HFFc6 (cell line): Measurements from ENCODE around the gene CSK. TPM values are rescaled to one million over a fixed set of nuclear protein-coding genes. Genes with fewer than 3 reads are reported as not detected.
"Not testable (repeated sequence)": the region's sequence is repeated elsewhere in the genome, so short reads cannot be mapped to it uniquely, and the experiment has no call there.

ENCODE experiments used
- DNase-seq: peaks from one replicate; pipeline ENCODE4 v3.0.0-alpha.2; 2018
- H3K27ac Mint-ChIP-seq: 2 replicates; pipeline ENCODE4 v1.8.0; 2020; ENCODE audit warnings: mild to moderate bottlenecking, mixed read lengths
- H3K27me3 Mint-ChIP-seq: 2 replicates; pipeline ENCODE4 v1.8.0; 2021; ENCODE audit warnings: mild to moderate bottlenecking, moderate library complexity, mixed read lengths; ENCODE audit not compliant: insufficient read depth
- H3K36me3 Mint-ChIP-seq: 2 replicates; pipeline ENCODE4 v1.8.0; 2021; ENCODE audit warnings: low read depth, mixed read lengths
- H3K4me1 Mint-ChIP-seq: 2 replicates; pipeline ENCODE4 v1.8.0; 2020; ENCODE audit warnings: low read depth, mixed read lengths
- H3K4me3 Mint-ChIP-seq: 2 replicates; pipeline ENCODE4 v1.8.0; 2020; ENCODE audit warnings: mild to moderate bottlenecking, moderate library complexity, mixed read lengths
- H3K9me3 Mint-ChIP-seq: 2 replicates; pipeline ENCODE4 v1.8.0; 2020; ENCODE audit warnings: mild to moderate bottlenecking, mixed read lengths
- CTCF ChIP-seq: fragments of 200-600 bp; sonication (generic); IDR thresholded peaks from 2 replicates; pipeline ENCODE4 v1.5.0; 2021; ENCODE audit warnings: antibody characterized with exemption, mild to moderate bottlenecking
- total RNA-seq, 6 experiments: library from RNA; stranded (reverse); fragmentation: NEBNext Ultra II Directional; extraction: Animal tissue kit (Norgen Biotek cat#: 25700); gene quantifications; 2 replicates in 1 of 6; 3 replicates in 5 of 6; pipeline ENCODE4 v1.2.3, GENCODE V29; 2021

Gene CSK
- total RNA-seq, 6 experiments from 2014 or later = 48.8 to 59.0 (median 53.3) TPM

DNA sequence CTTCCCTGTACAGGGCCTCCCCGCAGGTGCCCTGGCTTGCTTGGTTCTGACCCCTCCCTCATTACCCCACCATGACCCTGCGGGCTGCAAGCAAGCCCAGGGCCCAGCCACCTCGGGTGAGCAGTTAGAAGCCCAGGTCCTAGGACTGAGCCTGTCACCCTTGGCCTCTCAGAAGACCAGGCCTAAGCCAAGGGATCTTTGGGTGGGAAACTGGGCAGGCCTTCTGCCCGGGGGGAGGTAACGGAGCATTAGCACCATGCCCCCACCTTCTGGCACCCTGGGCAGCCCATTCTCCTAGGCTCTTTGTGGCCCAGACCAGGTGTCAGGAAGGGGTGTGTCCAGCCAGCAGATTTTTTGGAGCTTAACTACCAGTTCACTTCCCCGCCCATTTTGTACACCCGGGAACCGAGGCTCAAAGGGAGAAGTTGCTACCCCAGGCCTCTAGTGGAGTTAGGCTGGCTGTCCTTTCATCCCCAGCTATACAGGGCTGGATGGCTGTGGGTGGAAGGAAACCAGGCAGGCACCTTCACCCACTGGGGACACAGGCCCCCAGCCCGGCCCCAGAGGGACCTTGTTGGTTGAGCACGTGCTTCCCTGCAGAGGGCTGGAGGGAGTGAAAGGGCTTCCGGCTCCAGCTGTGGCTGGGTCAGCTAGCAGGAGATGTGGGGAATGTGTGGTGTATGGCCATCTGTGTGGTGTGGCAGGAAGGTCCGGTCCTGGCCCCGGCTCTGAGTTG is 1.4 kb downstream of the CSK start:
- no peak for DNase-seq
- peak overlapping the region; percentile 76 for H3K27ac Mint-ChIP-seq
- H3K4me3 Mint-ChIP-seq = peak overlapping the region; percentile 95
- no peaks in the 10 kb centered on the region for H3K36me3 Mint-ChIP-seq
- H3K27me3 Mint-ChIP-seq = peaks cover 2% of the 10 kb centered on the region; the same call in 1 of the 2 replicates
- no peaks in the 10 kb centered on the region for H3K9me3 Mint-ChIP-seq
- peaks cover 61% of the 10 kb centered on the region for H3K4me1 Mint-ChIP-seq
- TF ChIP-seq CTCF = no peak

DNA sequence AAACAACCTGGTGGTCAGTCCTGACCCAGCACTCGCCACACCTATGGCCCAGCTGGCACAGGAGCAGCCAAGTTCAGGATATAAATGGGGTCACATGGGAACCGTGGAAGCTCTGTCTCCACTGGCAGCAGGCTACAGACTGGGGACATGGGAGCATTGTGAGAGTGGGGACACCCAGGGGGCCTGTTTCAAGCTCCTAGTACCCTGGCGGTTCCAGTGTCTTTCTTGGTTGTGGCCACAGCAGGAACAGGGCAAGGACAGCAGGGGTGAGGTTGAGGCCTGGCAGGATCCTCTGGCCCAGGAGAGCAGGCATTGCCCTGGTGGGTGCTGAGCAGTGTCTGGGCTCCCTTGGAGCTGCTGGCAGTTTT is 1.9 kb downstream of the CSK start:
- Mint-ChIP-seq H3K4me1 (peaks cover 67% of the 10 kb centered on the region), H3K36me3 (no peaks in the 10 kb centered on the region), H3K4me3 (peak overlapping the region; percentile 95), H3K27ac (peak overlapping the region; percentile 76), H3K9me3 (no peaks in the 10 kb centered on the region), H3K27me3 (peaks cover 2% of the 10 kb centered on the region; the same call in 1 of the 2 replicates)
- no peak for TF ChIP-seq CTCF
- DNase-seq = no peak

DNA sequence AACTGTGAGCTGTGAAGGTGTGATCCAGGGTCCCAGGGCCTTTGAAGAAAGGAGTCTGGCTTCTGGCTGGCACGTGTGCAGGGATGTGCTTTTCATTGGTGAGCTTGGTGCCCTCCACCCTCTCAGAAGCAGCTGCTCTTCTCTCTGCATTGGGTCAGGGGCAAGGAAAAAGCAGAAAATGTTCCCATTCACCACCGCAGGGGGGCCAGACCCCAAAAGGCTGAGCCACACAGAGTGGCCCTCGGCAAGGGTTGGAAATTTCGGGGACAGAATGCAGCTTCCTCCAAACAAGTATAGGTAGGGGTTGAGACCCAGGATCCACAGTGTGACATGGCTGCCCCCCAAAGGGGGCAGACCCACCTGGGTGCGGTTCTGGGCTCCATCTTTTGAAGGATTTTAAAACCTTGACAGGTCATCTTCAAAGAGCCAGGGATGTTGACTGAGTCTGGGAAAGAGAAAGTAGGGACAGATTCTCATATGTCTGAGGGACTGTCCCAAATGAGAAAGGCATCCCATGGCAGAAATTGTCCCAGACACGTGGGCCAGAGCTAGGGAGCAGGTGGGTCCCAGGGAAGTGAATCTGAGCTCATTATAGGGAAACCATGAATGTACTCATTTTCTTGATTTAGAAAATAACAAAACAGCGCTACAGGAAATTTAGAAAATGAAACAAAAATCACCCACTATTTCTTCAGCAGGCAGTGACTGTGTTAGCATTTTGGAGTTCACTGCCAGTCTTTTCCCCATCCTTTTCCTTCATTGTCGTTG is 2.7 kb downstream of the CSK start:
- peak overlapping the region; percentile 42; the same call in 1 of the 2 replicates for H3K27ac Mint-ChIP-seq

DNA sequence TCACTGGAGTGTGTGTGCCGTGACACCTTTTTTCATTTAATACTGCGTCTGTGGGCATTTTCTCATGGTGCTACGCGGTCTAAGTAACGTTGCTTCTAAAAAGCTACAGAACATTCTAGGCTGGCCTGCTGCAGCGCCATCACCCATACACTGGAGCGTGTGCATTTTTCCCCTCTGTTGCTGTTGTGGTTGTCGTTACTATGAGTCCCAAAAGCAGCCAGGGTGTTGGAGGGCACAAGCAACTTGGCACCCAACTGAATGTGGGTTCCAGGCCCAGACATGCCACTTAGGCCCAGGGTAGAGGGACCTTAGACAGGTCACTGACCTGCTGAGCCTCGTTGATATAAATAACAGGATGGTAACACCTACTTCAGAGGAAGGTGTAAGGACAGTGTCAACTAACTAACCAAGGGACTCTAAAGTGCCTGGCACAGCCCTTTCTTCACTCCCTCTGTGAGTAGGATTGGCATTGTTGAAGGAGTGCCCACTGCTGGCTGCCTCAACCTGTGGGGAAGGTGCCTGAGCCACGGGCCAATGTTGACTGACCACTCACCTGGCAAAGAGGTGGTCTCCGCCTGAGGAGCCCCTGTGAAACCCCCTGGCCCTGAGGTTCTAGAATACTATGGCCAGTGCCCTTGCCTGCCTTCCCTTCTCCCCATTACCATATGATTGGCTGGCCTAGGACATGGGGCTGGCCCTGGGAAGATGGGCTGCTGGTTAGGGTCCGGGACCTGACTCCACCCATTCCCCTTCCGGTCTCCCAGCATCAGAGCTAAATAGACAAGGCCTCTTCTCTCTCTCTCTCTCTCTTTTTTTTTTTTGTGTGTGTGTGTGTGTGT is 3.5 kb downstream of the CSK start:
- no peak overlapping the region for H3K27ac Mint-ChIP-seq

More for the DNA sequence above, 2.7 kb downstream of the CSK start:
- H3K4me3 Mint-ChIP-seq = peak overlapping the region; percentile 23; the same call in 1 of the 2 replicates
- H3K27me3 Mint-ChIP-seq = peaks cover 4% of the 10 kb centered on the region; the same call in 1 of the 2 replicates
- no peak for TF ChIP-seq CTCF
- no peak for DNase-seq
- H3K36me3 Mint-ChIP-seq = no peaks in the 10 kb centered on the region
- peaks cover 73% of the 10 kb centered on the region for H3K4me1 Mint-ChIP-seq
- no peaks in the 10 kb centered on the region for H3K9me3 Mint-ChIP-seq

DNA sequence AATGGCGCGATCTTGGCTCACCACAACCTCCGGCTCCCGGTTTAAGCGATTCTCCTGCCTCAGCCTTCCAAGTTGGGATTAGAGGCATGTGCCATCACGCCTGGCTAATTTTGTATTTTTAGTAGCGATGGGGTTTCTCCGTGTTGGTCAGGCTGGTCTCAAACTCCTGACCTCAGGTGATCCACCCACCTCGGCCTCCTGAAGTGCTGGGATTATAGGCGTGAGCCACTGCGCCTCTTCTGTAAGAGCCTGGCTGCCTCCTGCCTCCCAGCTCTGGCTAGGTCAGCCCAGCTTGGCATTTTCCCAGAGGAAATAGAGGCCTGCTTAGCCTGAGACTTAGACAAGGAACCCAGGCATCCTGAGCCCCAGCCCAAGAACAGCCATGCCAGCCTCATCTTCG is 4.2 kb downstream of the CSK start:
- H3K4me1 Mint-ChIP-seq = peaks cover 74% of the 10 kb centered on the region
- H3K36me3 Mint-ChIP-seq, H3K4me3 Mint-ChIP-seq, DNase-seq, H3K27me3 Mint-ChIP-seq, H3K9me3 Mint-ChIP-seq, H3K27ac Mint-ChIP-seq: not testable (repeated sequence)

More for the DNA sequence above, 3.5 kb downstream of the CSK start:
- no peak for TF ChIP-seq CTCF
- peaks cover 74% of the 10 kb centered on the region for H3K4me1 Mint-ChIP-seq
- H3K9me3 Mint-ChIP-seq = no peaks in the 10 kb centered on the region
- H3K4me3 Mint-ChIP-seq = peak overlapping the region; percentile 23; the same call in 1 of the 2 replicates
- no peak for DNase-seq
- H3K36me3 Mint-ChIP-seq = no peaks in the 10 kb centered on the region
- peaks cover 4% of the 10 kb centered on the region; the same call in 1 of the 2 replicates for H3K27me3 Mint-ChIP-seq
